Upper lobe of left lung (tissue), 4 donors: ENCODE measurements around the gene NSUN4.
"Not testable (repeated sequence)": the region's sequence is repeated elsewhere in the genome, so short reads cannot be mapped to it uniquely, and the experiment has no call there.

ENCODE experiments used
- EP300 ChIP-seq, 4 donors: sonication (generic); formaldehyde crosslinking; IDR thresholded peaks; one replicate each; pipeline ENCODE4 v1.5.1; 2017; ENCODE audit warnings: antibody characterized with exemption in 4 of 4, control low read depth in 2 of 4
- TF ChIP-seq, protein P1 (sequence below), 6 experiments: fragments of 450-650 bp in 4 of 6; fragments of 200-600 bp in 2 of 6; sonication (generic) in 2 of 6; IDR thresholded peaks; one replicate each; pipeline ENCODE4 v1.5.1; 2016 to 2019; ENCODE audit warnings: antibody characterized with exemption in 6 of 6

DNA sequence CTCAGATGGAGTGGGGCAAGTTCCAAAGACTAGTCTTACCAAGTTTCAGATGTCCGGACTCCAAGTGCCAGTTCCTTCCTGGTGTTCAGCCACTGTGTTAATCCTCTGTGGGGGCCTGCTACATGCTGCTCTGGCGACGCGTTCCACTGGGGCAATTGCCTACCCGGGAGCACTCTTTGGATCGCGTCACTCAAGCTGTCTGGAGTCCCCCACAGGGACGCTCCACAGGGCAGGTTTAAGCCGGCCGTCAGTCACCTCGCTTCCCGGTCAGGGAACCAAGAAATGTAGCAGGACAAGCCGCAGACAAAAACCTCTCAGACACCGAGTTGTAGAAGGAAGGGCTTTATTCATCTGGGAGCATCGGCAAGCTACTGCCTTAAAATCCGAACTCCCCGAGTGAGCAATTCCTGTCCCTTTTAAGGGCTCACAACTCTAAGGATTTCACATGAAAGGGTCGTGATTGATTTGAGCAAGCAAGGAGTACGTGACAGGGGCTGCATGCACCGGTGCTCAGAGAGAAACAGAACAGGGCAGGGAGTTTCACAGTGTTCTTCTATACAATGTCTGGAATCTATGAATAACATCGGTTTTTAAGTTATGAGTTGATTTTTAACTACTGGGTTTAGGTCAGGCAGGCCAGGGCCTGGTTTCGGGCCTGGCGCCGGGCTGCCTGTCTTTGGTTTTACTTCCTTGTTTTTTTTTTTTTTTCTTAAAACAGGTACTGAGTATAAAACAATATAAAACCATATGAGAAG, 8.6 kb upstream of the NSUN4 start:
- TF ChIP-seq EP300 (IDR thresholded peaks at IDR 0.05): not testable (repeated sequence)
- TF ChIP-seq, protein P1, sequence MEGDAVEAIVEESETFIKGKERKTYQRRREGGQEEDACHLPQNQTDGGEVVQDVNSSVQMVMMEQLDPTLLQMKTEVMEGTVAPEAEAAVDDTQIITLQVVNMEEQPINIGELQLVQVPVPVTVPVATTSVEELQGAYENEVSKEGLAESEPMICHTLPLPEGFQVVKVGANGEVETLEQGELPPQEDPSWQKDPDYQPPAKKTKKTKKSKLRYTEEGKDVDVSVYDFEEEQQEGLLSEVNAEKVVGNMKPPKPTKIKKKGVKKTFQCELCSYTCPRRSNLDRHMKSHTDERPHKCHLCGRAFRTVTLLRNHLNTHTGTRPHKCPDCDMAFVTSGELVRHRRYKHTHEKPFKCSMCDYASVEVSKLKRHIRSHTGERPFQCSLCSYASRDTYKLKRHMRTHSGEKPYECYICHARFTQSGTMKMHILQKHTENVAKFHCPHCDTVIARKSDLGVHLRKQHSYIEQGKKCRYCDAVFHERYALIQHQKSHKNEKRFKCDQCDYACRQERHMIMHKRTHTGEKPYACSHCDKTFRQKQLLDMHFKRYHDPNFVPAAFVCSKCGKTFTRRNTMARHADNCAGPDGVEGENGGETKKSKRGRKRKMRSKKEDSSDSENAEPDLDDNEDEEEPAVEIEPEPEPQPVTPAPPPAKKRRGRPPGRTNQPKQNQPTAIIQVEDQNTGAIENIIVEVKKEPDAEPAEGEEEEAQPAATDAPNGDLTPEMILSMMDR (IDR thresholded peaks at IDR 0.05): not testable (repeated sequence)
